ENCODE results near the gene LAMA5.

The LAMA5 gene

GRCh38 chr20:62359043-62359490 is 8.0 kb downstream of the LAMA5 start:
- DNase-seq (ENCODE audit: low read depth in 2 of 3, low spot score in 2 of 3): no peak

DNA sequence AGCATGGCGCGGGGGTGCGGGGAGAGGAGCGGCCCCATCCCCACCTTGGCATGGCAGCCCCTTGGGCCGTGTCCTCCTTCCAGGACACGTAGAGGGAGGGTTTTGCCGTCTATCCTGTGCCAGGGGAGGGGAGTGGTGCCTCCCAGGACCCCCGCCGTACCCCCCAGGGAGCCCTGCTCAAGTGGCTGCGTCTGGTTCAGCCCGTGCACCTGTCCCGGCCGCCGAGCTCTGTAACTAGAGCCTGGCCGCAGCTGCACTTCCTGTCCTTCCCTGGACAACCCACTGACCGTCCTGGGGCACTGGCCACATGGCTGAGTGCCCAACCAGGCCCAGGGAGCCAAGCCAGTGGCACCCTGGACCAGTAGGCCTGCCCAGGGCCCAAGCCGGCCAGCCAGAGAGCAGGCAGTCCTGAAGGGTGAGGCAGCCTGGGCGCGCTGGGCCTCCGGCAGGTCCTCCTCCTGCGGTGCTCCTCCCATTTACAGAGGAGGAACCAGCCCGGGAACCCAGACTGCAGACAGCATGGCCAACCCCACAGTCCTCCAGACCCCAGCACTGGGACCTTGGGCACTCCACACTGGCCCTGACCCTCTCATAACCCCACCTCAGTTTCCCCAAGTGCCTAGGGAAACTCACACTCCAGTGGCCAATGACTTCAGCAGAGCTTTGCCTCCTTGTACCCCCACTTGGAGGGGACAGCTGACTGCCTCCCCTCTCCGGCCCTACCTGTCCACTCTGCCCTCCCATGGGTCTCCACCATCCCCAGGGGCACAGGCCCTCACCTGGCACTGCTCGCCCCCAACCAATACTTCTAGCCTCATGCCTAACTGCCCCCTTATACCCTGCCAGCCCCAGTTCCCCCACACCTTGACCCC is 8.7 kb downstream of the LAMA5 start:
- no peak for DNase-seq (ENCODE audit: low read depth in 2 of 3, low spot score in 2 of 3)

- no peak for DNase-seq (ENCODE audit: low read depth in 2 of 3, low spot score in 2 of 3)
Observed at GRCh38 chr20:62357681-62358080, 9.4 kb downstream of the LAMA5 start.

DNA sequence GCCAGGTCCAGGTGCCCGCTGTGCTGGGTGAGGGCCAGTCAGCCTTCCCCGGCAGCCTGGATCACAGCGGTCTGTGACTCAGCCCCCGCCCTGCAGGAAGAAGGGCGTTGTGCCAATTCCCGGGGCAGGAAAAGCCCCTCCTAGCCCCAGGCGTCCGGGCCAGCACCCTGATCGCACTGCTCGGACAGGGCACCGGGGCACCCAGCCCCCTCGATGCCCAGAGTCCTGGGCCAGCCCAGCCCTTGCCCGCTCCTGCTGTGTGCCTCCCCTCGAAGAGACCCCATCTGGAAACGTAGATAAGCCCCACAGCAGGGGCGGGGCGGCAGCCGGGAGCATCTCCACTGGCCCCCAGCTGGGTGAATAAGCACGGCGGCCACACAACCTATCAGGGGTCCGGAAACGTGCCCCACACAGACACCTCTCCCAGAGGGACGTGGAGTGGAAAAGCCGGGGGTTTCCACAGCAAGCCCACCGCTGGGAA is 9.9 kb downstream of the LAMA5 start:
- no peak for DNase-seq (ENCODE audit: low read depth in 2 of 3, low spot score in 2 of 3)

DNA sequence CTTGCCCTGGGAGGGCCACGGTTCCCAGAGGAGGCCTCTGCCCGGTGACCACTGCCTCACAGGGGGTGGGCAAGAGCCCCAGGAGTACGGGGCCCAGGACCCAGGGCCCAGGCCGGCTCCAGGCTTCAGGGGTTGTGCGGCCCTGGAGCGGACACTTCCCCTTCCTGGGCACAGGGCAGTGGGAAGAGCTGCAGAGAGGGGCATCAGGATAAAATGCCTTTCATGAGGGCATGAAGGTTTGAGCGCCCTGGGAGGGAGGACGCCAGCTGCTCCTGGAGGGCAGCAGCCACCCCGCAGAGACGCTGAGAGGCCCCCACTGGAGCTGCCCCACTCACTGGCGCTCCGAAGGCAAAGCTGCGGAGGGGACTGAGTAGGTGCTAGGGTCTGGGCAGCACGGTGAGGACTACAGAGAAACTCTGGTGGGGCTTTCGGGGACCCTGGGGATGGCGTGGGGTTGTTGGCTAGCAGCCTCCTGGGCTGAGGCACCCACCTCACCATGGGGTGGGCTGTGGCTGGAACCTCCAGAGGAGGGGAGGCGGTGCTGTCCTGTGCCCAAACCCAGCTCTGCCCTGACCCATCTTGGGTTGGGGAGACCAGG is 10.4 kb downstream of the LAMA5 start:
- no peak for DNase-seq (ENCODE audit: low read depth in 2 of 3, low spot score in 2 of 3)

DNA sequence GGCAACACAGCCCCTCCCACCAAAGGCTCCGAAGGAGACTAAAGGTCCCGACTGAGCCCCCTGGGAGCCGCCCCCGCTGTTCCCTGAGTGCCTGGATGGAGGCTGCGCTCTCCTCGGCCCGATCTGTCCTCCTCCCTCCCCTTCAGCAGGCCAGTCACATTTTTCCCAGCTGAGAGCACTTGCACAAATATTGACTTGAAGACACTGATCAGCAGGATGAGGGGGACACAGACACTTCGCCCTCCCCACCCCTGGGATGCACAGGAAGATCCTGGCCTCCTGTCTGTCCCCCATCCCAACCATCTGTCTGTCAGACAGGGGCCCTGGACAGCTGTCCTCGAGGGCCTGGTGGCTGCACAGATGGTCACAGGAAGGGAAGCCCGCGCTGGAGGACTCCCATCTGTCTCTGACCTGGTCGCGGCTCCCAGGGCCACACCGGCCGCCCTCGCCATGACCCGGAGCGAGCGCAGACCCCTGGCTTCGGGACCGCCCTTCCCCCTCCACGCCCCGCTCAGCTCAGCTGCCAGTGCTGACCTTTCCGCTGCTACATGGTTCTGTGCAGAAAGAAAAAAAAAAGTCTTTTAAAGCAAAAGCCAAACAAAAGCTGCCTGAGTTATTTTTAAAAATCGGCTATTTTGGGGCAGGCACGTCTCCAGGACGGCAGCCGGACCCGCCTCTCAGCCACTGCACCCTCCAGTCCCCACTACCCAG is 11.1 kb downstream of the LAMA5 start:
- DNase-seq (ENCODE audit: low read depth in 2 of 3, low spot score in 2 of 3): no peak

GRCh38 chr20:62355516-62355877 is 11.6 kb downstream of the LAMA5 start:
- no peak for DNase-seq (ENCODE audit: low read depth in 2 of 3, low spot score in 2 of 3)

- no peak for DNase-seq (ENCODE audit: low read depth in 2 of 3, low spot score in 2 of 3)
Observed at GRCh38 chr20:62354811-62355341, 12.2 kb downstream of the LAMA5 start.

DNA sequence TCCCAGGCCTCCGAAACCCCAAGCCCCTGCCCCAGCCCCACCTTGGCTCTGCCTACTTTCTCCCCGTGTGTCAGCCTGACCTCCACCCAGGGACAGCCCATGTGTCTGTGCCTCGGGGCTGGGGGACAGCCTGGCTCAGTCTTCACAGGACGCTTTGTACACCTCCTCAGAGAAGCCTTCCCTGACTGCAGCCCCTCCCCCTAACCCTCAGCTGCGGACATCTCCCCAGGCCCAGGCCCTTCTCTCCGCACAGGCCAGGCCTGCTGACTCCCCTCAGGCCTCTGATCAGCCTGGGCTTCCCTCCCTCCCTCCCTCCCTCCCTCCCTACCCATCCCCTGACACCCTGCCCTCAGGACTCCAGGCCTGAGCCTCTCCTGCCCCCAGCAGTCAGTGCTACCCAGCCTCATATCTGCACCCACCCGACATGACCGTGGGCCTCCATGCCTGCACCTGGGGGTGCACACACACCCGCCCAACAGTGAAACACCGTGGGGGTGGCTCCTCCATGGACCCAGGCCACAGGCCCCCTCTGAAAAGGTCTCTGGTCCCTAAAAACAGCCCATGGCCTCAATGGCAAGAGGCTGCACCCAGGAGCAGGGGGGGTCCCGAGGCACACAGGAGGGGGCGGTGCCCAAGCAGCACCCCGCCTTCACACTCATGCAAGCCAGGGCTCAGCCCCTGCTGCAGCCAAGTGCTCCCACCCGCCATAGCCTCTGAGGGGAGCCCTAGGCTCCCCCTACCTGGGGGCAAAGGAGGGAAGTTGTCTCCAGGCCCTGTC is 12.9 kb downstream of the LAMA5 start:
- DNase-seq (ENCODE audit: low read depth in 2 of 3, low spot score in 2 of 3): no peak

DNA sequence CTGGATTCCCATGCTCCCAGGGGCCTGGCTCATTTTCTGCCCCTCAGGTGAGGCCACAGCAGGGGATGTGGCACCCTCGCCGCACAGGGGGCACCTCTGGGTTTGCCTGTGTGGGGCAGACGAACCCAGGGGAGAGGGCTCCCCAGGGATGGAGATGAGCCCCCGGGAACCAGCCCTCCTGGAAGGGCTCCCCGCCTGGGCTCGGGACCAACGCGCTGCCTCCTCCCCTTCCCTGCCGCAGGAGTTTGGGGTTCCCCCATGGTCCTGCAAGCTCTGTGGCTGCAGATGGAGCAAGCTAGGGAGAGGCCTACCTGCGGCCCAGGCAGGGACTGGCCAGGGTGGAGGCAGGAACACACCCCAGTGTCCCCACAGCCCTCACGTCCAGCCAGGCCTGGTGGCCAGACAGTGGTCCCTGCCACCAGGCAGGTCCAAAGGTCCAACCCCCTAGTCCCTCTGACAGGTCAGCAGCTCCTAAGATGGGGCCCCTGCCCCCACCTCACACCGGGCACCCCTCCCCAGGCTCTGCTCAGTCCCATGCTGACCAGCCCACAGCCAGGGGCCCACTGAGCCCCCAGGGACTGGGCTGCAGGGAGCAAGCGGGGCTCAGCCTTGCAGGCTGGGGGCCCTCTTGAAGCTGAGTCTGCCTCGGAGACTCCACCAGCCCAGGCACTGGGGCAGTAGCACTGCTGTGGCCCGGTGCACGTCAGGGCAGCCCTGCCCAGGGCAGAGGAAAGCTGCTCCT is 13.7 kb downstream of the LAMA5 start:
- no peak for DNase-seq (ENCODE audit: low read depth in 2 of 3, low spot score in 2 of 3)

GRCh38 chr20:62352402-62353288 is 14.5 kb downstream of the LAMA5 start:
- DNase-seq (ENCODE audit: low read depth in 2 of 3, low spot score in 2 of 3): no peak

DNA sequence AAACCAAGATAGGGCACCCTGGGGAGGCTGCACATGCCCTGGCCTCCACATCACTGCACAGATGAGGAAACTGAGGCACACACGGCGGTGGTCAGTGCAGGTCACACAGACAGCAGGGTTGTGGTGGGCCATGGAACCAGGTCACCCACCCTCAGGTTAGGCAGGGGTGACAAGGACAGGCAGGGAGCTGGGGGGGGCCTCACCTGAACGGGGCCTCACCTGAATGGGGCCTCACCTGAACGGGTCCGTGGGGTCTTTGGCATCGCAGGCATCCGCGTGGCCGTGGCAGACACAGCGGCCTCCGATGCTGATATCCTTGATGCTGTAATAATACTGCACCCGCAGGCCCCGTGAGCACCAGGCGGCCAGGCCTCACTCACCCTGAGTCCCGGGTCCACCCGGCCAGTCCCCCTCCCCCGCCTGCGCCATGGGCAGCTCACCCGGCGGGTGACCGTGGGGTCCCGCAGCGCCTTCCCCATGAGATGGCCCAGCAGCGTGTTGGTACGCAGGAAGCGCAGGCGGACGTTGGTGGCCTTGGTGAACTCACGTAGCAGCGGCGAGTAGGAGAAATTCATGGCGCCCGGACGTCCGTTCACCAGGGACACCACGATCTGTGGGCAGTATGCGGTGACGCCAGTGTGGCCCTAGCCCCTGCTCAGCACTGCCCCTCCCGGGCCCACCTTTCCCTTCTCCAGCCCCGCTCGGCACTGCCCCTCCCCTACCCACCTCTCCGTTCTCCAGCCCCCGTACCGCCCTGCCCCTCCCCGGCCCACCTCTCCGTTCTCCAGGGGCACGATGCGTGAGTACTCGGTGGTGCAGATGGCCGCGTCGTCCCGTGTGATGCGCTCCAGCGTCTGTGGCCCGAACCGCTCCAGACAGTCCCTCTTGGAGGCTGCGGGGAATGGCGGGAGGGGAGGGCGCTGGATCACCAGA is 15.4 kb downstream of the LAMA5 start:
- DNase-seq (ENCODE audit: low read depth in 2 of 3, low spot score in 2 of 3): no peak

GRCh38 chr20:62350629-62351422 is 16.3 kb downstream of the LAMA5 start:
- DNase-seq (ENCODE audit: low read depth in 2 of 3, low spot score in 2 of 3): no peak

- DNase-seq (ENCODE audit: low read depth in 2 of 3, low spot score in 2 of 3): no peak
Observed at GRCh38 chr20:62350098-62350628, 16.9 kb downstream of the LAMA5 start.

DNA sequence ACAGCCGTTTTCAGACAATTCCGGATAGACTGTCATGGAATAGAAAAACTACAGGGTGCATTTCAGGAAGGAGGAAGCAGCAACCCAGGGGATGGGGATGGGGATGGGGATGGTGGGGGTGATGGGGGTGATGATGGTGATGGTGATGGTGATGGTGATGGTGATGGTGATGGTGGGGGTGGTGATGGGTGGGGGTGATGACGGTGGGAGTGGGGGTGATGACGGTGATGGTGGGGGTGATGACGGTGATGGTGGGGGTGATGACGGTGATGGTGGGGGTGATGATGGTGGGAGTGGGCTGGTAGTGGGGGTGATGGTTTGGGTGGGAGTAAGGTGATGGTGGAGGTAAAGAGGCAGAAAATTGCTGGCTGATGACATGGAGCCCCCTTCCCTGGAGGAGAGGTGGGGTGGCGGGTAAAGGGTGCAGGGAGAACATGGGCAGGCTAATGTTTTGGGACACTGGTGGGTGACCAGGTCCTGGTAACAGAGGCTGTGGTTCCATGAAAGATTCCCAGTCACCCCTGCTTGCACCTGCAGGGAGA is 17.5 kb downstream of the LAMA5 start:
- no peak for DNase-seq (ENCODE audit: low read depth in 2 of 3, low spot score in 2 of 3)

GRCh38 chr20:62348604-62349003 is 18.5 kb downstream of the LAMA5 start:
- DNase-seq (ENCODE audit: low read depth in 2 of 3, low spot score in 2 of 3): no peak

- DNase-seq (ENCODE audit: low read depth in 2 of 3, low spot score in 2 of 3): no peak
Observed at GRCh38 chr20:62347445-62347844, 19.7 kb downstream of the LAMA5 start.
